Measurements from ENCODE around the gene ERC1. TPM values are rescaled to one million over a fixed set of nuclear protein-coding genes. Genes with fewer than 3 reads are reported as not detected.

ERC1 gene
- total and polyA plus RNA-seq, 2 of the 4 experiments (the other 2 are of a cell fraction): 11.6 to 25.6 TPM

GRCh38 chr12:989051-989450, 2.0 kb upstream of the ERC1 start:
- Histone ChIP-seq H3K27ac (ENCODE audit: insufficient read depth, low read length) (peak overlapping the region; percentile 13; the same call in 1 of the 2 replicates), H2AFZ (replicated peaks; ENCODE audit: low read length, poor library complexity) (peak overlapping the region; percentile 64), H3K79me1 (ENCODE audit: low read depth in 1 of 2, low read length in 2 of 2) (peaks cover 15 to 28% of the 10 kb centered on the region in 2 experiments), H4K8ac (ENCODE audit: low read depth in 2 of 2, low read length in 2 of 2) (peak overlapping the region in 1 of 2 experiments; percentile 62; a peak in 2 of 4 replicates), H2BK120ac (ENCODE audit: low read depth, low read length) (no peak overlapping the region), H2BK20ac (ENCODE audit: low read depth, low read length) (peak overlapping the region; percentile 36; the same call in 1 of the 2 replicates), H2BK5ac (ENCODE audit: low read depth, low read length, poor library complexity, severe bottlenecking) (peak overlapping the region; percentile 97), H3K9me1 (ENCODE audit: insufficient read depth, low read length) (peaks cover 7% of the 10 kb centered on the region), H3K14ac (replicated peaks; ENCODE audit: low read depth, low read length) (peak overlapping the region; percentile 70; the same call in 1 of the 2 replicates), H3K4ac (ENCODE audit: low read depth, low read length) (peak overlapping the region; percentile 30; the same call in 1 of the 2 replicates), H2AK5ac (ENCODE audit: low read depth, low read length) (no peak overlapping the region), H4K5ac (ENCODE audit: low read depth, low read length) (peak overlapping the region; percentile 37; the same call in 1 of the 2 replicates), H3K27me3 (ENCODE audit: control insufficient read depth, insufficient read depth, low read length) (no peaks in the 10 kb centered on the region), H3K36me3 (ENCODE audit: control insufficient read depth, insufficient read depth, low read length) (no peaks in the 10 kb centered on the region), H3K9ac (ENCODE audit: low read depth, low read length) (peak overlapping the region; percentile 23; the same call in 1 of the 2 replicates), H3K4me3 (ENCODE audit: insufficient read depth, low read depth, low read length) (no peak overlapping the region), H3K56ac (ENCODE audit: extremely low read depth, insufficient read depth, low read length) (no peak overlapping the region), H3K18ac (ENCODE audit: low read depth, low read length) (peak overlapping the region; percentile 51; the same call in 1 of the 2 replicates), H3K9me3 (ENCODE audit: control insufficient read depth, insufficient read depth, low read length) (no peaks in the 10 kb centered on the region), H2BK15ac (ENCODE audit: low read depth, low read length) (0 out of 3 replicates have a peak overlapping the region, but pooled peaks have one; percentile 20), H4K91ac (ENCODE audit: insufficient read depth, low read depth, low read length) (no peak overlapping the region), H3K4me2 (ENCODE audit: low read depth, low read length) (peak overlapping the region; percentile 59), H4K20me1 (ENCODE audit: insufficient read depth, low read length) (no peaks in the 10 kb centered on the region; the same call in 1 of the 2 replicates), H3K4me1 (ENCODE audit: control insufficient read depth, insufficient read depth, low read length) (peaks cover 6% of the 10 kb centered on the region), H3K23ac (ENCODE audit: low read depth, low read length) (peak overlapping the region; percentile 21; the same call in 1 of the 2 replicates), H2AK9ac (replicated peaks; ENCODE audit: low read depth, low read length, poor library complexity) (no peak overlapping the region)
- BruUV-seq (replicated peaks): no TSS peak
- in situ Hi-C loops (cut with MboI; ENCODE audit: low sequenced_read_pairs): no loop called here
- no CpG with 5 or more reads among the region's 2 CpGs for WGBS, 2 experiments (ENCODE audit: extremely low coverage in 2 of 2, insufficient read length in 1 of 2)
- no peak for TF ChIP-seq RCOR1 (IDR thresholded peaks at IDR 0.05; ENCODE audit: insufficient replicate concordance, low read length)
- no peak for TF ChIP-seq CEBPB (IDR thresholded peaks at IDR 0.05; ENCODE audit: low read depth, low read length)
- dilution Hi-C loops (cut with HindIII; ENCODE audit: low sequenced_read_pairs, unreplicated experiment): no loop called here
- no peak for DNase-seq
- POLR2A ChIA-PET (ENCODE audit: unreplicated experiment): no interaction called here
- ATAC-seq (ENCODE audit: low read depth): no peak
- CTCF ChIA-PET: interaction anchor here (1.1 kb wide), 1 partner anchor 104 kb away, joined by 3 read pairs; no protein-coding TSS in a partner anchor
- intact Hi-C loops (cut with micrococcal nuclease): no loop called here
